Transverse colon (tissue), 4 donors: Measurements from ENCODE around the gene SLC1A1. TPM values are rescaled to one million over a fixed set of nuclear protein-coding genes. Genes with fewer than 3 reads are reported as not detected.

Experiments used
- DNase-seq: peaks from one replicate; pipeline ENCODE4 v3.0.0-alpha.2; 2019
- H3K27ac ChIP-seq, 4 donors: fragments of 200-600 bp; sonication (generic); 2 replicates each; pipeline ENCODE4 v1.5.1; 2016 to 2018; ENCODE audit warnings: inconsistent platforms in 4 of 4
- H3K27me3 ChIP-seq: fragments of 200-600 bp; sonication (generic); 2 replicates; pipeline ENCODE4 v1.5.1; 2017; ENCODE audit warnings: inconsistent platforms
- H3K36me3 ChIP-seq, 4 donors: fragments of 200-600 bp; sonication (generic); 2 replicates each; pipeline ENCODE4 v1.5.1; 2017 to 2019; ENCODE audit warnings: inconsistent platforms in 4 of 4
- H3K4me1 ChIP-seq, 4 donors: fragments of 200-600 bp; sonication (generic); 2 replicates each; pipeline ENCODE4 v1.5.1; 2017 to 2020; ENCODE audit warnings: inconsistent platforms in 4 of 4
- H3K4me3 ChIP-seq, 4 donors: fragments of 200-600 bp; sonication (generic); 1 replicate in 1 of 4; 2 replicates in 3 of 4; pipeline versions ENCODE4 v1.5.1 to v1.6.1; 2017 to 2019; ENCODE audit warnings: inconsistent platforms in 4 of 4
- H3K9me3 ChIP-seq, 2 donors: fragments of 200-600 bp; sonication (generic); 2 replicates each; pipeline ENCODE4 v1.5.1; 2017 to 2019; ENCODE audit warnings: inconsistent platforms in 2 of 2
- CTCF ChIP-seq, 5 experiments: fragments of 200-600 bp in 3 of 5; fragments of 450-650 bp in 2 of 5; sonication (generic) in 3 of 5; IDR thresholded peaks; 1 replicate in 2 of 5; 2 replicates in 3 of 5; pipeline ENCODE4 v1.5.1; 2016 to 2017; ENCODE audit warnings: antibody characterized with exemption in 5 of 5, inconsistent platforms in 3 of 5, mild to moderate bottlenecking in 2 of 5, moderate library complexity in 1 of 5
- EP300 ChIP-seq: sonication (generic); formaldehyde crosslinking; IDR thresholded peaks from one replicate; pipeline ENCODE4 v1.6.1; 2017; ENCODE audit warnings: antibody characterized with exemption, low read depth
- POLR2A ChIP-seq: fragments of 450-650 bp; IDR thresholded peaks from one replicate; pipeline ENCODE4 v1.6.1; 2016; ENCODE audit warnings: antibody characterized with exemption, mild to moderate bottlenecking, moderate library complexity
- POLR2AphosphoS5 ChIP-seq, 3 donors: sonication (generic); formaldehyde crosslinking; IDR thresholded peaks; one replicate each; pipeline ENCODE4 v1.6.1; 2016; ENCODE audit warnings: antibody characterized with exemption in 3 of 3
- WGBS, 2 donors: methylation state at CpG; one replicate each; pipeline ENCODE4 v1.1.5; 2018; ENCODE audit warnings: low coverage in 1 of 2; 5-methylcytosine and 5-hydroxymethylcytosine counted together
- in situ Hi-C, 4 donors: fragments of 200-750 bp; cut with MboI; loops; one replicate each; pipeline versions ENCODE4 v1.15.0 to v1.15.1; 2017; ENCODE audit warnings: low sequenced_read_pairs in 3 of 4, low pct_ligation_motif_present in 1 of 4, low pct_unique_long_range_greater_than_20kb in 1 of 4
- intact Hi-C: fragments of 100-400 bp; cut with DNase I; formaldehyde crosslinking; loops from one replicate; pipeline ENCODE4 v1.15.1; 2023; ENCODE audit warnings: low total_unique reads
- total RNA-seq, 4 donors: library from RNA; depleted of rRNA; stranded (reverse); fragments of >200 nt; gene quantifications; one replicate each; pipeline ENCODE4 v1.1.0, GENCODE V29; 2016

SLC1A1 gene
- total RNA-seq, 4 donors from 2014 or later = 0.80 to 63.2 (median 28.7) TPM

- Histone ChIP-seq H3K4me1 (peaks cover 0 to 2% (median 0%) of the 10 kb centered on the region in 4 donors), H3K9me3 (no peaks in the 10 kb centered on the region), H3K4me3 (no peak overlapping the region), H3K27me3 (no peaks in the 10 kb centered on the region), H3K27ac (no peak overlapping the region), H3K36me3 (no peaks in the 10 kb centered on the region)
- 92 to 100% methylated on average over 2 to 12 of the region's 12 CpGs for WGBS, 2 donors
- intact Hi-C loops (loop anchor here (10.0 kb wide), 1 partner anchor 1738 kb away; the partner anchor contains the start of gene PUM3), in situ Hi-C loops (no loop called here)
- no peak for DNase-seq
- no peak for TF ChIP-seq POLR2A
- TF ChIP-seq CTCF (IDR thresholded peaks at IDR 0.05) = no peak
Measured at GRCh38 chr9:4583001-4583400, 92.7 kb downstream of the SLC1A1 start.

DNA sequence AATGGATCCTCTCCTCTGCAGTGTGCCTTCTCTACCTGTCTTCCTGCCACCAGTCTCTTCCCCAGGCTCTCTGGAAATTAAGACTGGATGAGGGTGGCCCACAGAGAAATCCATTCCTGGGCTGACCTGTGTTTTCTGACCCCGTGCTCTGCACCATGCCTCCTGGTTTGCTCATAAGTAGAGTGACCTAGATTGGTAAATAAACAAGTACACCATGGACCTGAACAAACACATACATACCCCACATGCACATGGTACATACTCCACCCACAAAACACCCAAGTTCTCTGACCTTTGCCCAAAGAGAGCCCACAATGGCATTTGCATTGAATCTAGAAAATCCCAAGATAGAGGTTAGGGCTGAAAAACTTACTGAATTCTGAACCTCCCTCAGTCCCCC, 94.4 kb downstream of the SLC1A1 start:
- Histone ChIP-seq H3K36me3 (no peaks in the 10 kb centered on the region), H3K27ac (no peak overlapping the region), H3K9me3 (no peaks in the 10 kb centered on the region), H3K4me1 (peaks cover 0 to 5% (median 0%) of the 10 kb centered on the region in 4 donors), H3K27me3 (no peaks in the 10 kb centered on the region), H3K4me3 (no peak overlapping the region)
- DNase-seq = no peak
- in situ Hi-C loops = no loop called here
- 93% methylated on average over 1 of the region's 1 CpG; no CpG with 5 or more reads in 1 of the 2 donors for WGBS, 2 donors
- TF ChIP-seq POLR2A (no peak), CTCF (IDR thresholded peaks at IDR 0.05) (no peak), POLR2AphosphoS5 (IDR thresholded peaks at IDR 0.05) (no peak), EP300 (no peak)
- intact Hi-C loops = loop anchor here (10.0 kb wide), 1 partner anchor 1740 kb away; the partner anchor contains the start of gene PUM3

DNA sequence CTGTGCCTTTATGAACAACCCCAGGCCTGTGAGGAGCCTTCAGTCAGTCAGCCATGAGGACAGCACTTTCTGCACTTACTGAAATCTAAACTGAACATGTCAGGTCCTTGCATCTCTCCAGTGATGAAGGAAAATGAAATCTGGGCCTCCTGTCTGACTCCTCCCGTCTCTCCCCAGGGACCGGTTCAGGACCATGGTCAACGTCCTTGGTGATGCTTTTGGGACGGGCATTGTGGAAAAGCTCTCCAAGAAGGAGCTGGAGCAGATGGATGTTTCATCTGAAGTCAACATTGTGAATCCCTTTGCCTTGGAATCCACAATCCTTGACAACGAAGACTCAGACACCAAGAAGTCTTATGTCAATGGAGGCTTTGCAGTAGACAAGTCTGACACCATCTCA, 94.9 kb downstream of the SLC1A1 start:
- 85 to 91% methylated on average over 4 to 5 of the region's 5 CpGs for WGBS, 2 donors
- DNase-seq = no peak
- H3K9me3 ChIP-seq = no peaks in the 10 kb centered on the region
- H3K4me1 ChIP-seq = peaks cover 0 to 5% (median 0%) of the 10 kb centered on the region in 4 donors
- intact Hi-C loops (loop anchor here (10.0 kb wide), 1 partner anchor 1740 kb away; the partner anchor contains the start of gene PUM3), in situ Hi-C loops (no loop called here)
- no peak overlapping the region for H3K4me3 ChIP-seq
- H3K36me3 ChIP-seq = no peaks in the 10 kb centered on the region
- H3K27ac ChIP-seq = no peak overlapping the region
- no peaks in the 10 kb centered on the region for H3K27me3 ChIP-seq
- TF ChIP-seq EP300 = no peak
- no peak for TF ChIP-seq POLR2AphosphoS5 (IDR thresholded peaks at IDR 0.05)
- no peak for TF ChIP-seq POLR2A
- TF ChIP-seq CTCF (IDR thresholded peaks at IDR 0.05) = no peak

- Histone ChIP-seq H3K27ac (peak overlapping the region in 1 of 4 donors; percentile 19), H3K4me1 (peaks cover 0 to 19% (median 0%) of the 10 kb centered on the region in 4 donors), H3K36me3 (no peaks in the 10 kb centered on the region), H3K27me3 (no peaks in the 10 kb centered on the region), H3K4me3 (no peak overlapping the region), H3K9me3 (no peaks in the 10 kb centered on the region)
- in situ Hi-C loops = no loop called here
- TF ChIP-seq EP300 = no peak
- no peak for TF ChIP-seq POLR2AphosphoS5 (IDR thresholded peaks at IDR 0.05)
- TF ChIP-seq POLR2A = no peak
- TF ChIP-seq CTCF (IDR thresholded peaks at IDR 0.05) = no peak
- DNase-seq = no peak
- WGBS, 2 donors = 80 to 100% methylated on average over 1 to 2 of the region's 2 CpGs
- intact Hi-C loops = loop anchor here (10.0 kb wide), 1 partner anchor 1744 kb away; the partner anchor contains the start of gene PUM3
Measured at GRCh38 chr9:4588721-4589120, 98.5 kb downstream of the SLC1A1 start.
